Panc1 (cell line): ENCODE measurements around the gene SELENBP1. TPM values are rescaled to one million over a fixed set of nuclear protein-coding genes. Genes with fewer than 3 reads are reported as not detected.

ENCODE experiments used
- ATAC-seq: fragments of 200-7000 bp; cut with Tn5 transposase; 2 replicates; pipeline ENCODE4 v1.9.1; 2020; ENCODE audit warnings: mild to moderate bottlenecking, moderate library complexity
- BruUV-seq: library from RNA; stranded (reverse); fragments of 400-500 nt; replicated peaks from 2 replicates; lab custom pipeline; 2021; lab: Mats Ljungman, UMichigan
- CTCF ChIA-PET: fragments of 300-600 bp; sonication (Branson Sonifier 250); formaldehyde crosslinking; loops from one replicate; lab custom pipeline; 2022; ENCODE audit warnings: antibody characterized with exemption; lab: Charles Lee
- POLR2A ChIA-PET: fragments of 300-600 bp; sonication (Branson Sonifier 250); formaldehyde crosslinking; loops from one replicate; lab custom pipeline; 2022; ENCODE audit warnings: antibody characterized with exemption; lab: Charles Lee
- DNase-seq: peaks from one replicate; pipeline ENCODE4 v3.0.0-alpha.2; 2010; ENCODE audit warnings: low read depth, low spot score
- H3K27ac ChIP-seq: 2 replicates; pipeline ENCODE4 v1.5.1; 2011; ENCODE audit warnings: mild to moderate bottlenecking, low read length, inconsistent platforms
- H3K27me3 ChIP-seq: fragments of 200-500 bp; sonication (Bioruptor generic); 2 replicates; pipeline ENCODE4 v1.6.0; 2014; ENCODE audit warnings: low read length, inconsistent platforms; ENCODE audit not compliant: control insufficient read depth, insufficient read depth
- H3K36me3 ChIP-seq: fragments of 200-500 bp; sonication (Bioruptor generic); 2 replicates; pipeline ENCODE4 v1.5.1; 2014; ENCODE audit warnings: inconsistent platforms, mild to moderate bottlenecking, low read length, moderate library complexity; ENCODE audit not compliant: control insufficient read depth, insufficient read depth
- H3K4me1 ChIP-seq: 2 replicates; pipeline ENCODE4 v1.5.1; 2011; ENCODE audit warnings: inconsistent platforms, mild to moderate bottlenecking, low read length, moderate library complexity; ENCODE audit not compliant: control insufficient read depth, insufficient read depth
- H3K4me3 ChIP-seq, 2 experiments: 2 replicates each; pipeline ENCODE4 v1.5.1; 2011 to 2012; ENCODE audit warnings: low read depth in 2 of 2, low read length in 2 of 2, mild to moderate bottlenecking in 2 of 2, inconsistent platforms in 1 of 2, moderate library complexity in 1 of 2
- H3K9me3 ChIP-seq: fragments of 200-500 bp; sonication (Bioruptor generic); 2 replicates; pipeline ENCODE4 v1.5.1; 2014; ENCODE audit warnings: low read depth, mild to moderate bottlenecking, inconsistent platforms, low read length, moderate library complexity; ENCODE audit not compliant: control insufficient read depth, insufficient read depth
- POLR2AphosphoS5 ChIP-seq: IDR thresholded peaks from 2 replicates; pipeline ENCODE4 v1.6.1; 2012; ENCODE audit warnings: mild to moderate bottlenecking, low read depth, low read length, moderate library complexity
- SIN3A ChIP-seq: IDR thresholded peaks from 2 replicates; pipeline ENCODE4 v1.6.1; 2012; ENCODE audit warnings: low read depth, mild to moderate bottlenecking, low read length, moderate library complexity, borderline replicate concordance; ENCODE audit not compliant: insufficient read depth
- TCF7L2 ChIP-seq: IDR thresholded peaks from 2 replicates; pipeline ENCODE4 v1.6.1; 2011; ENCODE audit warnings: mild to moderate bottlenecking, low read depth, low read length, inconsistent platforms
- in situ Hi-C: cut with HindIII; loops from 2 replicates; pipeline ENCODE4 v1.10.0; 2016; ENCODE audit warnings: low sequenced_read_pairs, low pct_unique_long_range_greater_than_20kb
- intact Hi-C: fragments of 100-400 bp; cut with micrococcal nuclease; formaldehyde crosslinking; loops from one replicate; pipeline ENCODE4 v1.10.0; 2022; ENCODE audit not compliant: unreplicated experiment
- total RNA-seq: library from RNA; stranded (reverse); gene quantifications from one replicate; pipeline ENCODE4 v1.2.1, GENCODE V29; 2021; ENCODE audit not compliant: unreplicated experiment
- TF ChIP-seq, protein P1 (sequence below), 2 experiments: IDR thresholded peaks; 2 replicates each; pipeline ENCODE4 v1.6.1; 2011 to 2012; ENCODE audit warnings: low read depth in 2 of 2, control low read depth in 1 of 2, low read length in 1 of 2, mild to moderate bottlenecking in 1 of 2, moderate library complexity in 1 of 2; ENCODE audit not compliant: insufficient read depth in 1 of 2
- TF ChIP-seq, protein P2 (sequence below): fragments of 450-650 bp; IDR thresholded peaks from 2 replicates; pipeline ENCODE4 v1.5.1; 2017; ENCODE audit warnings: mild to moderate bottlenecking

The SELENBP1 gene
- total RNA-seq, 1 experiment from 2014 or later = 5.9 TPM

DNA sequence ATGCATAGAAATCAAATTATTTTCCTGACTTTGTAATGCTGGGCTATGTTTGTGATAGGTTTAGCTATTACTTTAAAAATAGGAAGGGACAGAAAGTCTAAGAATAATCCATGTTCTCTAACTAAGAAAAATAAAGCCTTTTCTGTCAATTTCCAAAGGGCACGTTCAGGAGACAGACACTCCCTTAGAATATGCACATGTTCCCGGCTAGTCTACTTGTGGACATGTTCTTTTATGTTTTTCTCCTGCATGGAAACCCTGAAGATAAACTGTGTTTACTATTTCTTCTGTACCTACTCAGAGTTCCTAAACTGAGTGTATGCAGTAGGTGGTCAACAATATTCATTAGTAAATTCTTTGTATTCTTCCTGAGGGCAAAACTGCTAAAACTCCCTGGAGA, 39.4 kb upstream of the SELENBP1 start:
- Histone ChIP-seq H3K27ac (no peak overlapping the region), H3K4me1 (no peaks in the 10 kb centered on the region), H3K36me3 (peaks cover 24% of the 10 kb centered on the region), H3K4me3 (no peak overlapping the region), H3K9me3 (no peaks in the 10 kb centered on the region), H3K27me3 (no peaks in the 10 kb centered on the region)
- TF ChIP-seq TCF7L2 (no peak), SIN3A (no peak), POLR2AphosphoS5 (no peak)
- TF ChIP-seq, protein P1, sequence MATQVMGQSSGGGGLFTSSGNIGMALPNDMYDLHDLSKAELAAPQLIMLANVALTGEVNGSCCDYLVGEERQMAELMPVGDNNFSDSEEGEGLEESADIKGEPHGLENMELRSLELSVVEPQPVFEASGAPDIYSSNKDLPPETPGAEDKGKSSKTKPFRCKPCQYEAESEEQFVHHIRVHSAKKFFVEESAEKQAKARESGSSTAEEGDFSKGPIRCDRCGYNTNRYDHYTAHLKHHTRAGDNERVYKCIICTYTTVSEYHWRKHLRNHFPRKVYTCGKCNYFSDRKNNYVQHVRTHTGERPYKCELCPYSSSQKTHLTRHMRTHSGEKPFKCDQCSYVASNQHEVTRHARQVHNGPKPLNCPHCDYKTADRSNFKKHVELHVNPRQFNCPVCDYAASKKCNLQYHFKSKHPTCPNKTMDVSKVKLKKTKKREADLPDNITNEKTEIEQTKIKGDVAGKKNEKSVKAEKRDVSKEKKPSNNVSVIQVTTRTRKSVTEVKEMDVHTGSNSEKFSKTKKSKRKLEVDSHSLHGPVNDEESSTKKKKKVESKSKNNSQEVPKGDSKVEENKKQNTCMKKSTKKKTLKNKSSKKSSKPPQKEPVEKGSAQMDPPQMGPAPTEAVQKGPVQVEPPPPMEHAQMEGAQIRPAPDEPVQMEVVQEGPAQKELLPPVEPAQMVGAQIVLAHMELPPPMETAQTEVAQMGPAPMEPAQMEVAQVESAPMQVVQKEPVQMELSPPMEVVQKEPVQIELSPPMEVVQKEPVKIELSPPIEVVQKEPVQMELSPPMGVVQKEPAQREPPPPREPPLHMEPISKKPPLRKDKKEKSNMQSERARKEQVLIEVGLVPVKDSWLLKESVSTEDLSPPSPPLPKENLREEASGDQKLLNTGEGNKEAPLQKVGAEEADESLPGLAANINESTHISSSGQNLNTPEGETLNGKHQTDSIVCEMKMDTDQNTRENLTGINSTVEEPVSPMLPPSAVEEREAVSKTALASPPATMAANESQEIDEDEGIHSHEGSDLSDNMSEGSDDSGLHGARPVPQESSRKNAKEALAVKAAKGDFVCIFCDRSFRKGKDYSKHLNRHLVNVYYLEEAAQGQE (IDR thresholded peaks at IDR 0.05; ENCODE audit: insufficient read depth in 1 of 2, low read depth in 2 of 2, low read length in 1 of 2) = no peak
- TF ChIP-seq, protein P2, sequence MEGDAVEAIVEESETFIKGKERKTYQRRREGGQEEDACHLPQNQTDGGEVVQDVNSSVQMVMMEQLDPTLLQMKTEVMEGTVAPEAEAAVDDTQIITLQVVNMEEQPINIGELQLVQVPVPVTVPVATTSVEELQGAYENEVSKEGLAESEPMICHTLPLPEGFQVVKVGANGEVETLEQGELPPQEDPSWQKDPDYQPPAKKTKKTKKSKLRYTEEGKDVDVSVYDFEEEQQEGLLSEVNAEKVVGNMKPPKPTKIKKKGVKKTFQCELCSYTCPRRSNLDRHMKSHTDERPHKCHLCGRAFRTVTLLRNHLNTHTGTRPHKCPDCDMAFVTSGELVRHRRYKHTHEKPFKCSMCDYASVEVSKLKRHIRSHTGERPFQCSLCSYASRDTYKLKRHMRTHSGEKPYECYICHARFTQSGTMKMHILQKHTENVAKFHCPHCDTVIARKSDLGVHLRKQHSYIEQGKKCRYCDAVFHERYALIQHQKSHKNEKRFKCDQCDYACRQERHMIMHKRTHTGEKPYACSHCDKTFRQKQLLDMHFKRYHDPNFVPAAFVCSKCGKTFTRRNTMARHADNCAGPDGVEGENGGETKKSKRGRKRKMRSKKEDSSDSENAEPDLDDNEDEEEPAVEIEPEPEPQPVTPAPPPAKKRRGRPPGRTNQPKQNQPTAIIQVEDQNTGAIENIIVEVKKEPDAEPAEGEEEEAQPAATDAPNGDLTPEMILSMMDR = no peak
- ChIA-PET POLR2A (interaction anchor here (0.6 kb wide), 1 partner anchor 47 kb away, joined by 4 read pairs; no protein-coding TSS in a partner anchor), CTCF (no interaction called here)
- ATAC-seq (no peak), DNase-seq (no peak)
- intact Hi-C loops = no loop called here
- no TSS peak for BruUV-seq
- in situ Hi-C loops = no loop called here

DNA sequence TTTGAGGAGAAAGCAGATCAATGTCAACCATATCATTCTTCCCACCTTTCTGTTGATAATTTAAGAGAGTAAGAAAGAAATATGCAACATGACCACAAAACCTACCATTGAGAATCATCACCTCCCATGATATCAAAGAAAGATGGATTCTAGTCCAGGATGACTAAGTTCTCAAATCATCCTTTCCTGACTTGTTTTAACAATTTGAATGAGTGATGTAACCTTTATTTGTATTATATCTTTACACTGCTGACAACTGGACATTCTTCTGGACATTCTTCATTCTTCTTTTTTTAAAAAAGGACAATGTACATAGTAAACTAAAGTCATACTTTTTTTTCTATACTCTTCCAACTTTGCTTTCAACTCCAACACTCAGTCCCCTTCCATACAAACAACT, 36.4 kb upstream of the SELENBP1 start:
- H3K27me3 ChIP-seq = no peaks in the 10 kb centered on the region
- TF ChIP-seq, protein P1 (IDR thresholded peaks at IDR 0.05; ENCODE audit: insufficient read depth in 1 of 2, low read depth in 2 of 2, low read length in 1 of 2) = no peak
- TF ChIP-seq TCF7L2 (no peak), POLR2AphosphoS5 (no peak), SIN3A (no peak)
- TF ChIP-seq, protein P2 = no peak
- H3K36me3 ChIP-seq = peaks cover 34% of the 10 kb centered on the region
- CTCF ChIA-PET = interaction anchor here (0.5 kb wide), 1 partner anchor 108 kb away, joined by 3 read pairs; no protein-coding TSS in a partner anchor
- H3K9me3 ChIP-seq = no peaks in the 10 kb centered on the region
- intact Hi-C loops = no loop called here
- in situ Hi-C loops = no loop called here
- H3K4me1 ChIP-seq = no peaks in the 10 kb centered on the region
- POLR2A ChIA-PET = no interaction called here
- DNase-seq (no peak), ATAC-seq (no peak)
- BruUV-seq = no TSS peak
- H3K27ac ChIP-seq = no peak overlapping the region
- no peak overlapping the region for H3K4me3 ChIP-seq
